Measurements from ENCODE around the gene ENTPD2. TPM values are rescaled to one million over a fixed set of nuclear protein-coding genes. Genes with fewer than 3 reads are reported as not detected.

Gene ENTPD2
- total and polyA plus RNA-seq, 2 of the 4 experiments (the other 2 are of a cell fraction), result not detected

DNA sequence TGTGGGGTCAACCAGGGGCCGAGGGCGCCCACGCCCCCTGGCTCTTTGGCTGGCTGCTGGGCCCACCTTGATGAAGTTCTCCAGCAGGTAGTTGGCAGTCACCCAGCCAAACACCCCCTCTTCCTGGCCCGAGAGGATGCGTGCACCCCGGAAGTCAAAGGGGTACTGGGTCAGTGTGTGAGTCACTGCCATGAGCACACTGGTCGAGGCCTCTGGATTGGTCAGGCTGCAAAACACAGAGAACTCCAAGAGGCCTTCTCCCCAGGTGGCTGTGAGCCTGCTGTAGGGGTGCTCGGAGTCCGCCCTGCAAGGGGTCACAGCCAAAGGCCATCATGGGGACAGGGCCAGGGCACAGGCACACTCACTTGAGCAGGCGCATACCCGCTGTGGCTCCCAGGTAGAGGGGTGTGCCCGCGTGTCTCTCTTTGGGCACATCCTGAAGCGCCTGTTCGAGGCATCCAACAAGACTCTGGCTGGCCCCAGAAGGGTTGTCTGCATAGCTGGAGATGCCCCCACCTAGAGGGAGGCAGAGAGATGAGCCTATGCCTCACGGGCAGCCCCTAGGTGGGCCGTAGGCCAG is 2.6 kb downstream of the ENTPD2 start:
- no peak overlapping the region for H3K56ac ChIP-seq (ENCODE audit: extremely low read depth, insufficient read depth, low read length)
- H3K36me3 ChIP-seq (ENCODE audit: control insufficient read depth, insufficient read depth, low read length), result no peaks in the 10 kb centered on the region
- peaks cover 3% of the 10 kb centered on the region; the same call in 1 of the 2 replicates for H3K4me1 ChIP-seq (ENCODE audit: control insufficient read depth, insufficient read depth, low read length)
- no peaks in the 10 kb centered on the region for H3K9me1 ChIP-seq (ENCODE audit: insufficient read depth, low read length)
- no peak overlapping the region for H2BK20ac ChIP-seq (ENCODE audit: low read depth, low read length)
- TF ChIP-seq, protein P1, sequence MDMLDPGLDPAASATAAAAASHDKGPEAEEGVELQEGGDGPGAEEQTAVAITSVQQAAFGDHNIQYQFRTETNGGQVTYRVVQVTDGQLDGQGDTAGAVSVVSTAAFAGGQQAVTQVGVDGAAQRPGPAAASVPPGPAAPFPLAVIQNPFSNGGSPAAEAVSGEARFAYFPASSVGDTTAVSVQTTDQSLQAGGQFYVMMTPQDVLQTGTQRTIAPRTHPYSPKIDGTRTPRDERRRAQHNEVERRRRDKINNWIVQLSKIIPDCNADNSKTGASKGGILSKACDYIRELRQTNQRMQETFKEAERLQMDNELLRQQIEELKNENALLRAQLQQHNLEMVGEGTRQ (IDR thresholded peaks at IDR 0.05; ENCODE audit: low read depth, low read length), result no peak
- TF ChIP-seq, protein P2, sequence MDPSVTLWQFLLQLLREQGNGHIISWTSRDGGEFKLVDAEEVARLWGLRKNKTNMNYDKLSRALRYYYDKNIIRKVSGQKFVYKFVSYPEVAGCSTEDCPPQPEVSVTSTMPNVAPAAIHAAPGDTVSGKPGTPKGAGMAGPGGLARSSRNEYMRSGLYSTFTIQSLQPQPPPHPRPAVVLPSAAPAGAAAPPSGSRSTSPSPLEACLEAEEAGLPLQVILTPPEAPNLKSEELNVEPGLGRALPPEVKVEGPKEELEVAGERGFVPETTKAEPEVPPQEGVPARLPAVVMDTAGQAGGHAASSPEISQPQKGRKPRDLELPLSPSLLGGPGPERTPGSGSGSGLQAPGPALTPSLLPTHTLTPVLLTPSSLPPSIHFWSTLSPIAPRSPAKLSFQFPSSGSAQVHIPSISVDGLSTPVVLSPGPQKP (IDR thresholded peaks at IDR 0.05; ENCODE audit: borderline replicate concordance, low read depth, low read length), result no peak
- no peak for TF ChIP-seq BHLHE40 (IDR thresholded peaks at IDR 0.05; ENCODE audit: low read depth, low read length)
- TF ChIP-seq NFE2L2 (IDR thresholded peaks at IDR 0.05; ENCODE audit: low read depth, low read length), result no peak
- no peak for TF ChIP-seq RAD21 (IDR thresholded peaks at IDR 0.05; ENCODE audit: low read length)
- no peak for TF ChIP-seq RFX5 (IDR thresholded peaks at IDR 0.05; ENCODE audit: low read depth, low read length)
- no peak for TF ChIP-seq CHD1 (IDR thresholded peaks at IDR 0.05; ENCODE audit: low read depth, low read length)
- no peak for TF ChIP-seq MAFK (IDR thresholded peaks at IDR 0.05; ENCODE audit: low read depth, low read length)
- no peak for TF ChIP-seq POLR2A (IDR thresholded peaks at IDR 0.05; ENCODE audit: low read depth, low read length)
- no peak for TF ChIP-seq MXI1 (IDR thresholded peaks at IDR 0.05; ENCODE audit: borderline replicate concordance, low read depth, low read length)
- TF ChIP-seq SMC3 (IDR thresholded peaks at IDR 0.05; ENCODE audit: low read depth, low read length), result no peak
- TF ChIP-seq RCOR1 (IDR thresholded peaks at IDR 0.05; ENCODE audit: insufficient replicate concordance, low read length), result no peak
- no peak for TF ChIP-seq MAZ (IDR thresholded peaks at IDR 0.05; ENCODE audit: borderline replicate concordance, low read depth, low read length)
- no peaks in the 10 kb centered on the region for H3K9me3 ChIP-seq (ENCODE audit: control insufficient read depth, insufficient read depth, low read length)
- H3K23ac ChIP-seq (ENCODE audit: low read depth, low read length), result no peak overlapping the region
- no peak overlapping the region for H3K14ac ChIP-seq (replicated peaks; ENCODE audit: low read depth, low read length)
- no peak overlapping the region for H2BK5ac ChIP-seq (ENCODE audit: low read depth, low read length, poor library complexity, severe bottlenecking)
- DNase-seq (no peak), ATAC-seq (ENCODE audit: low read depth) (no peak)
- H3K27me3 ChIP-seq (ENCODE audit: control insufficient read depth, insufficient read depth, low read length), result peaks cover 76% of the 10 kb centered on the region
- H4K91ac ChIP-seq (ENCODE audit: insufficient read depth, low read depth, low read length), result no peak overlapping the region
- no peak overlapping the region for H2BK15ac ChIP-seq (ENCODE audit: low read depth, low read length)
- H2BK120ac ChIP-seq (ENCODE audit: low read depth, low read length), result no peak overlapping the region
- H4K20me1 ChIP-seq (ENCODE audit: insufficient read depth, low read length), result no peaks in the 10 kb centered on the region; the same call in 1 of the 2 replicates
- no peak overlapping the region for H4K8ac ChIP-seq (ENCODE audit: low read depth in 2 of 2, low read length in 2 of 2)
- intact Hi-C loops (cut with micrococcal nuclease), result no loop called here
- H2AFZ ChIP-seq (replicated peaks; ENCODE audit: low read length, poor library complexity), result no peak overlapping the region
- H3K4me2 ChIP-seq (ENCODE audit: low read depth, low read length), result no peak overlapping the region
- H4K5ac ChIP-seq (ENCODE audit: low read depth, low read length), result no peak overlapping the region
- no peak overlapping the region for H3K4me3 ChIP-seq (ENCODE audit: insufficient read depth, low read depth, low read length)
- H3K9ac ChIP-seq (ENCODE audit: low read depth, low read length), result no peak overlapping the region
- in situ Hi-C loops (cut with MboI; ENCODE audit: low sequenced_read_pairs), result no loop called here
- H2AK5ac ChIP-seq (ENCODE audit: low read depth, low read length), result no peak overlapping the region
- POLR2A ChIA-PET (ENCODE audit: unreplicated experiment), result no interaction called here
- H3K79me1 ChIP-seq (ENCODE audit: low read depth in 1 of 2, low read length in 2 of 2), result no peaks in the 10 kb centered on the region
- H3K4ac ChIP-seq (ENCODE audit: low read depth, low read length), result no peak overlapping the region
- 77% methylated on average over 8 of the region's 17 CpGs; no CpG with 5 or more reads in 1 of the 2 experiments for WGBS, 2 experiments (ENCODE audit: extremely low coverage in 2 of 2, insufficient read length in 1 of 2)
- H3K27ac ChIP-seq (ENCODE audit: insufficient read depth, low read length), result no peak overlapping the region
- no peak overlapping the region for H3K18ac ChIP-seq (ENCODE audit: low read depth, low read length)
- CTCF ChIA-PET, result no interaction called here
- no peak overlapping the region for H2AK9ac ChIP-seq (replicated peaks; ENCODE audit: low read depth, low read length, poor library complexity)
- dilution Hi-C loops (cut with HindIII; ENCODE audit: low sequenced_read_pairs, unreplicated experiment), result no loop called here
- BruUV-seq (replicated peaks), result no TSS peak

All from IMR-90 (cell line).